Measurements from ENCODE around the gene NACC1.
"Not testable (repeated sequence)": the region's sequence is repeated elsewhere in the genome, so short reads cannot be mapped to it uniquely, and the experiment has no call there.

GRCh38 chr19:13184926-13185325 lies 66.9 kb downstream of the NACC1 start:
- TF ChIP-seq ZNF384 (IDR thresholded peaks at IDR 0.05); FOXA1 (IDR thresholded peaks at IDR 0.05); BHLHE40 (IDR thresholded peaks at IDR 0.05; ENCODE audit: borderline replicate concordance); ELF4 (IDR thresholded peaks at IDR 0.05); SP1 (IDR thresholded peaks at IDR 0.05); PKNOX1 (IDR thresholded peaks at IDR 0.05); FOXM1 (IDR thresholded peaks at IDR 0.05; ENCODE audit: borderline replicate concordance); TARDBP (IDR thresholded peaks at IDR 0.05); NFRKB (IDR thresholded peaks at IDR 0.05); LEF1 (IDR thresholded peaks at IDR 0.05; ENCODE audit: borderline replicate concordance): not testable (repeated sequence)

Data from HEK293T (cell line).